ENCODE data around the gene SORCS2. TPM values are rescaled to one million over a fixed set of nuclear protein-coding genes. Genes with fewer than 3 reads are reported as not detected.

Gene SORCS2
- total RNA-seq, 1 experiment from 2014 or later: not detected

- intact Hi-C loops (cut with micrococcal nuclease; ENCODE audit: unreplicated experiment): no loop called here
- no peak overlapping the region for H3K27ac Mint-ChIP-seq (ENCODE audit: unreplicated experiment)
- H3K36me3 Mint-ChIP-seq (ENCODE audit: insufficient read depth, unreplicated experiment): no peaks in the 10 kb centered on the region
- BruUV-seq (replicated peaks): no TSS peak
- H3K9me3 Mint-ChIP-seq (ENCODE audit: low read depth, unreplicated experiment): no peaks in the 10 kb centered on the region
- no peak overlapping the region for H3K4me3 Mint-ChIP-seq (ENCODE audit: low read depth, unreplicated experiment)
- H3K4me1 Mint-ChIP-seq (ENCODE audit: low read depth, unreplicated experiment): no peaks in the 10 kb centered on the region
- CTCF ChIA-PET: no interaction called here
- TF ChIP-seq CTCF (IDR thresholded peaks at IDR 0.05; ENCODE audit: unreplicated experiment): no peak
- H3K27me3 Mint-ChIP-seq (ENCODE audit: unreplicated experiment): peaks cover 74% of the 10 kb centered on the region
- DNase-seq: no peak
These were observed 46.1 kb upstream of the SORCS2 start for GRCh38 chr4:7146059-7146785.

DNA sequence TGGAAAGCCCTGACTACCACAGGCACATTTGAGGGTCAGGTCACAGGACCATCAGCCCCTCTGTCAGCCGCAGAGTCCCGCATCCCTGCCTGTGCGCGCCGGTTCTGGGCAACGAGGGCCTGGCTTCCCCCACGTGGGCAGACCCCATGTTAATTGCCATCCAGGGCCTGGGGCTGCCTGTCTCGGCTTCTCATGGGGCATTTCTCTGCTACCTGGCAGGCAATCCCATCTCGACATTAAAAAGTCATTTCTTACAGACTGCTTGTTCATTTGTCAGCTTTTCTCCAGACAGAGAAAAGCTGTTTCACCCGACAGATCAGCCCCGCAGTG, 45.6 kb upstream of the SORCS2 start:
- BruUV-seq (replicated peaks): no TSS peak
- no peak overlapping the region for H3K27ac Mint-ChIP-seq (ENCODE audit: unreplicated experiment)
- no peak for DNase-seq
- H3K4me3 Mint-ChIP-seq (ENCODE audit: low read depth, unreplicated experiment): no peak overlapping the region
- H3K9me3 Mint-ChIP-seq (ENCODE audit: low read depth, unreplicated experiment): no peaks in the 10 kb centered on the region
- no peaks in the 10 kb centered on the region for H3K4me1 Mint-ChIP-seq (ENCODE audit: low read depth, unreplicated experiment)
- H3K36me3 Mint-ChIP-seq (ENCODE audit: insufficient read depth, unreplicated experiment): no peaks in the 10 kb centered on the region
- H3K27me3 Mint-ChIP-seq (ENCODE audit: unreplicated experiment): peaks cover 79% of the 10 kb centered on the region
- no peak for TF ChIP-seq CTCF (IDR thresholded peaks at IDR 0.05; ENCODE audit: unreplicated experiment)
- CTCF ChIA-PET: no interaction called here
- intact Hi-C loops (cut with micrococcal nuclease; ENCODE audit: unreplicated experiment): no loop called here

- no peak for TF ChIP-seq CTCF (IDR thresholded peaks at IDR 0.05; ENCODE audit: unreplicated experiment)
- Mint-ChIP-seq H3K4me1 (ENCODE audit: low read depth, unreplicated experiment) (no peaks in the 10 kb centered on the region), H3K27ac (ENCODE audit: unreplicated experiment) (no peak overlapping the region), H3K4me3 (ENCODE audit: low read depth, unreplicated experiment) (no peak overlapping the region), H3K9me3 (ENCODE audit: low read depth, unreplicated experiment) (no peaks in the 10 kb centered on the region), H3K36me3 (ENCODE audit: insufficient read depth, unreplicated experiment) (no peaks in the 10 kb centered on the region), H3K27me3 (ENCODE audit: unreplicated experiment) (peaks cover 80% of the 10 kb centered on the region)
- intact Hi-C loops (cut with micrococcal nuclease; ENCODE audit: unreplicated experiment): no loop called here
- no peak for DNase-seq
- CTCF ChIA-PET: interaction anchor here (0.6 kb wide), 1 partner anchor 10 kb away, joined by 3 read pairs; no protein-coding TSS in a partner anchor
- BruUV-seq (replicated peaks): no TSS peak
These were observed 45.1 kb upstream of the SORCS2 start for GRCh38 chr4:7147261-7147660.

DNA sequence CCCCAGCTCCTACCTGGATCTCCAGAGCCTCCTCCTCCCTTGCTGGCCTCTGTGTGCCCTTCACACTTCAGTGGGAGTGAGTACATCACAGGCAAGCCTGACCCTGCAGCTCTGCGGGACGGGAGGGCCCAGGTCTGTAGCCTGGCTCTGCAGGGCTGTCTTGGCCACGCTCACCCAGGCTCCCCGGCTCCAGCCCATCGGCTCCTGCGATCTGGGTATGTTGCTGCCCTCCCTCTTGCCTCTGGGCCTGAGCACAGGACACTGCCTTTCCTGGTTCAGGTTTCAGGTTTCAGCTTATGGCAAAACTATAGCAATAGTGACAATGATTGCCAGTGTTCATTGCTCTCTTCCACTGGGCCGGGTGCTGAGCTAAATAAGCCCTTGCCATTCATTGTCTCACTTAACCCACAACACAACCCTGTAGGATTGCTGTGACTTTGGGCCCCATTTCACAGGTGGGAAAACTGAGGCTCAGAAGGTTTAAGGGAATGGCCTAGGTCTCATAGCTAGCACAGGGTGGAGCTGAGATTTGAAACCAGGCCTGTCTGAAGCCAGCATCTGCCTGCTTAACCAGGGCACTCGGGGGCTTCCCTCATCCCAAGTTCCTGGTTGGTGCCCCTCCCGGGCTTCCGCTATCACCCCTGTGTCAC, 44.6 kb upstream of the SORCS2 start:
- peaks cover 82% of the 10 kb centered on the region for H3K27me3 Mint-ChIP-seq (ENCODE audit: unreplicated experiment)
- intact Hi-C loops (cut with micrococcal nuclease; ENCODE audit: unreplicated experiment): no loop called here
- no peaks in the 10 kb centered on the region for H3K4me1 Mint-ChIP-seq (ENCODE audit: low read depth, unreplicated experiment)
- BruUV-seq (replicated peaks): no TSS peak
- no peak for TF ChIP-seq CTCF (IDR thresholded peaks at IDR 0.05; ENCODE audit: unreplicated experiment)
- H3K36me3 Mint-ChIP-seq (ENCODE audit: insufficient read depth, unreplicated experiment): no peaks in the 10 kb centered on the region
- H3K9me3 Mint-ChIP-seq (ENCODE audit: low read depth, unreplicated experiment): no peaks in the 10 kb centered on the region
- no peak overlapping the region for H3K27ac Mint-ChIP-seq (ENCODE audit: unreplicated experiment)
- no peak overlapping the region for H3K4me3 Mint-ChIP-seq (ENCODE audit: low read depth, unreplicated experiment)
- CTCF ChIA-PET: interaction anchor here (0.6 kb wide), 1 partner anchor 9 kb away, joined by 3 read pairs; no protein-coding TSS in a partner anchor
- DNase-seq: no peak
